Esophagus squamous epithelium (tissue), 4 donors: ENCODE data around the gene GPR52.

Experiments used
- POLR2A ChIP-seq, 4 donors: fragments of 450-650 bp; IDR thresholded peaks; one replicate each; pipeline ENCODE4 v1.6.1; 2017; ENCODE audit warnings: antibody characterized with exemption in 4 of 4, mild to moderate bottlenecking in 4 of 4, moderate library complexity in 3 of 4
- TF ChIP-seq, protein P1 (sequence below), 6 experiments: fragments of 450-650 bp in 4 of 6; fragments of 200-600 bp in 2 of 6; sonication (generic) in 2 of 6; IDR thresholded peaks; one replicate each; pipeline ENCODE4 v1.5.1; 2016 to 2019; ENCODE audit warnings: antibody characterized with exemption in 6 of 6, mild to moderate bottlenecking in 4 of 6, moderate library complexity in 4 of 6

GRCh38 chr1:174408146-174408545 lies 39.6 kb upstream of the GPR52 start:
- TF ChIP-seq, protein P1, sequence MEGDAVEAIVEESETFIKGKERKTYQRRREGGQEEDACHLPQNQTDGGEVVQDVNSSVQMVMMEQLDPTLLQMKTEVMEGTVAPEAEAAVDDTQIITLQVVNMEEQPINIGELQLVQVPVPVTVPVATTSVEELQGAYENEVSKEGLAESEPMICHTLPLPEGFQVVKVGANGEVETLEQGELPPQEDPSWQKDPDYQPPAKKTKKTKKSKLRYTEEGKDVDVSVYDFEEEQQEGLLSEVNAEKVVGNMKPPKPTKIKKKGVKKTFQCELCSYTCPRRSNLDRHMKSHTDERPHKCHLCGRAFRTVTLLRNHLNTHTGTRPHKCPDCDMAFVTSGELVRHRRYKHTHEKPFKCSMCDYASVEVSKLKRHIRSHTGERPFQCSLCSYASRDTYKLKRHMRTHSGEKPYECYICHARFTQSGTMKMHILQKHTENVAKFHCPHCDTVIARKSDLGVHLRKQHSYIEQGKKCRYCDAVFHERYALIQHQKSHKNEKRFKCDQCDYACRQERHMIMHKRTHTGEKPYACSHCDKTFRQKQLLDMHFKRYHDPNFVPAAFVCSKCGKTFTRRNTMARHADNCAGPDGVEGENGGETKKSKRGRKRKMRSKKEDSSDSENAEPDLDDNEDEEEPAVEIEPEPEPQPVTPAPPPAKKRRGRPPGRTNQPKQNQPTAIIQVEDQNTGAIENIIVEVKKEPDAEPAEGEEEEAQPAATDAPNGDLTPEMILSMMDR (IDR thresholded peaks at IDR 0.05), result no peak
- no peak for TF ChIP-seq POLR2A (IDR thresholded peaks at IDR 0.05)
